DND-41 (cell line): ENCODE results near the gene LCOR.

Experiments used
- ATAC-seq: fragments of 200-7000 bp; cut with Tn5 transposase; 3 replicates; pipeline ENCODE4 v1.9.1; 2021; ENCODE audit warnings: low read depth; ENCODE audit not compliant: insufficient read depth
- DNase-seq: peaks from one replicate; pipeline ENCODE4 v3.0.0-alpha.2; 2020
- H2AFZ ChIP-seq: 2 replicates; pipeline ENCODE4 v1.6.0; 2012; ENCODE audit warnings: low read depth, low read length
- H3K27ac ChIP-seq: 2 replicates; pipeline ENCODE4 v1.5.1; 2012; ENCODE audit warnings: low read length, inconsistent platforms
- H3K27me3 ChIP-seq: fragments of 200-600 bp; sonication (generic); 2 replicates; pipeline ENCODE4 v1.6.0; 2012; ENCODE audit warnings: low read length, mild to moderate bottlenecking, inconsistent platforms; ENCODE audit not compliant: insufficient read depth, poor library complexity
- H3K36me3 ChIP-seq: 2 replicates; pipeline ENCODE4 v1.5.1; 2012; ENCODE audit warnings: low read length, inconsistent platforms; ENCODE audit not compliant: insufficient read depth
- H3K4me1 ChIP-seq: 2 replicates; pipeline ENCODE4 v1.5.1; 2012; ENCODE audit warnings: mild to moderate bottlenecking, low read length; ENCODE audit not compliant: insufficient read depth
- H3K4me2 ChIP-seq: 2 replicates; pipeline ENCODE4 v1.6.0; 2012; ENCODE audit warnings: mild to moderate bottlenecking, moderate library complexity, low read length, inconsistent platforms; ENCODE audit not compliant: insufficient read depth
- H3K4me3 ChIP-seq, 2 experiments: fragments of 200-600 bp in 1 of 2; shearing (Covaris generic) in 1 of 2; 2 replicates each; pipeline ENCODE4 v1.5.1; 2012 to 2016; ENCODE audit warnings: inconsistent platforms in 2 of 2, low read length in 2 of 2, mild to moderate bottlenecking in 2 of 2, low read depth in 1 of 2, moderate library complexity in 1 of 2
- H3K79me2 ChIP-seq: 2 replicates; pipeline ENCODE4 v1.6.0; 2012; ENCODE audit warnings: low read length, inconsistent platforms; ENCODE audit not compliant: insufficient read depth
- H3K9ac ChIP-seq: 2 replicates; pipeline ENCODE4 v1.6.0; 2012; ENCODE audit warnings: low read depth, mild to moderate bottlenecking, inconsistent platforms, low read length, moderate library complexity
- H3K9me3 ChIP-seq: 2 replicates; pipeline ENCODE4 v1.5.1; 2012; ENCODE audit warnings: low read length, moderate library complexity, mild to moderate bottlenecking, inconsistent platforms; ENCODE audit not compliant: insufficient read depth, severe bottlenecking
- H4K20me1 ChIP-seq: 2 replicates; pipeline ENCODE4 v1.6.0; 2012; ENCODE audit warnings: low read length; ENCODE audit not compliant: insufficient read depth
- EZH2 ChIP-seq: IDR thresholded peaks from 3 replicates; pipeline ENCODE4 v1.6.1; 2012; ENCODE audit warnings: borderline replicate concordance, low read depth, mild to moderate bottlenecking, moderate library complexity, low read length, inconsistent platforms; ENCODE audit not compliant: severe bottlenecking
- TF ChIP-seq, protein P1 (sequence below): IDR thresholded peaks from 2 replicates; pipeline ENCODE4 v1.5.1; 2012; ENCODE audit warnings: borderline replicate concordance, low read length, moderate library complexity, mild to moderate bottlenecking; ENCODE audit not compliant: poor library complexity, severe bottlenecking; ENCODE audit errors: extremely low read depth

The LCOR gene

DNA sequence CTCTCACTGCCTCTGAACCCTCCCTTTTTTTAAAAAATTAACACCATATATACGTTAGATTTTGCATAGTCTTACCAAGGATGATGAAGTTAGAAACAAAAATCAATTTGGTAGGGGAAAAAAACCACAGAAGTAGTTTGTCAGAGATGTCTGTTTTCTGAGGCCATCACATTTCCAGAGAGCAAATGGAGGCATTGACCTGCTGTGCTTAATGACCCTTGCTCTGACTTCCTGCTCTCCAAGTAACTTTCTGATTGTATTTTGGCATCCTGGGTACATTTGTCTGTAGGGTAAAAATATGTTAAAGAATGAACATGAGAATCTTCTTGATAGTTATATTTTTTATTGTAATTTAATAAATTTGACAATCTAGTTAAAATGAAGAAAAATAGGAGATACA, 140.2 kb downstream of the LCOR start:
- no peaks in the 10 kb centered on the region for H3K79me2 ChIP-seq
- no peak overlapping the region for H2AFZ ChIP-seq
- no peak for ATAC-seq
- H3K4me2 ChIP-seq, result no peak overlapping the region
- no peak overlapping the region for H3K9ac ChIP-seq
- H3K36me3 ChIP-seq, result peaks cover 3% of the 10 kb centered on the region; the same call in 1 of the 2 replicates
- H3K9me3 ChIP-seq, result no peaks in the 10 kb centered on the region
- TF ChIP-seq, protein P1, sequence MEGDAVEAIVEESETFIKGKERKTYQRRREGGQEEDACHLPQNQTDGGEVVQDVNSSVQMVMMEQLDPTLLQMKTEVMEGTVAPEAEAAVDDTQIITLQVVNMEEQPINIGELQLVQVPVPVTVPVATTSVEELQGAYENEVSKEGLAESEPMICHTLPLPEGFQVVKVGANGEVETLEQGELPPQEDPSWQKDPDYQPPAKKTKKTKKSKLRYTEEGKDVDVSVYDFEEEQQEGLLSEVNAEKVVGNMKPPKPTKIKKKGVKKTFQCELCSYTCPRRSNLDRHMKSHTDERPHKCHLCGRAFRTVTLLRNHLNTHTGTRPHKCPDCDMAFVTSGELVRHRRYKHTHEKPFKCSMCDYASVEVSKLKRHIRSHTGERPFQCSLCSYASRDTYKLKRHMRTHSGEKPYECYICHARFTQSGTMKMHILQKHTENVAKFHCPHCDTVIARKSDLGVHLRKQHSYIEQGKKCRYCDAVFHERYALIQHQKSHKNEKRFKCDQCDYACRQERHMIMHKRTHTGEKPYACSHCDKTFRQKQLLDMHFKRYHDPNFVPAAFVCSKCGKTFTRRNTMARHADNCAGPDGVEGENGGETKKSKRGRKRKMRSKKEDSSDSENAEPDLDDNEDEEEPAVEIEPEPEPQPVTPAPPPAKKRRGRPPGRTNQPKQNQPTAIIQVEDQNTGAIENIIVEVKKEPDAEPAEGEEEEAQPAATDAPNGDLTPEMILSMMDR, result no peak
- TF ChIP-seq EZH2, result no peak
- H4K20me1 ChIP-seq, result no peaks in the 10 kb centered on the region
- H3K4me1 ChIP-seq, result no peaks in the 10 kb centered on the region
- H3K27me3 ChIP-seq, result no peaks in the 10 kb centered on the region
- no peak overlapping the region for H3K27ac ChIP-seq
- H3K4me3 ChIP-seq, result no peak overlapping the region
- no peak for DNase-seq

DNA sequence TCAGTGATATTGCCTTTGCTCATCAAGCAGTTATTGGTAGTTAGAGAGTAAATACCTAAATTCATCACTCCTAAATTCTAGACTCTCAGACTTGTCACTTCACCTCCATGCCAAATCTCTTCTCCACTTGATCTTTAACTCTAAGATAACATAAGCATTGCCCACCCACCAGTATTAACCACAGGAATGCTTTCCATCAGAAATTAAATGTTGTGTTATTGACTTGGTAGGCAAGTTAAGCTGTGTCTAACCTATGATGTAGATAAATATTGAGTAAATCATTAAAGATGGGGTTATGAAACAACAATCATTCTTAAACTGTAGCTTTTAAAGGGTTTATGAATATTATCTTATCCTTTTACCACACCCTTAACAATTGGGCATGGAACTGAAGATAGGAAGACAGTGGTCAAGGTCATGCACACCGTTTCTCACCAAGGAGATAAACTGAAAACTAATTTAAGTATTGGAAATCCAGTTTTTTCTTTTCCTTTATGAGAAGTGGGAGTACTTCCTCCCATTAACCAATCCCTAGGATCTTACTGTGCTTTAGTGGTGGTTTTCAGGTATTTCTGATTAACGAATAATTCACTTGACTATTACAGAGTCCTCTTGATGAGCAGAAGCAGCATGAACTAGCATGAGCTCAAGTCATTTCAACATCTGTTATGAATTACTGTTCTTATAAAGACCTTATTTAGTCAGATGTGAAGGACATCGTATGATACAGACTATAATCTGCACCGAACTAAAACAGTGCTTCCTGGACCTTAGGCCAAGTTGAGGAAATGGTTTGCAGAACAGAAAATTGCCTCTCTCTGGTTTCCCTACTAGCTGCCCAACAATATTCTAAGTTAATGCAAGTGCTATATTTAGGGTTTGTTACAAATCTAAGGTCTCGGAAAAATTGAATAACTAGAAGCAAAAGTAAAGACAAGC, 142.0 kb downstream of the LCOR start:
- no peak overlapping the region for H3K9ac ChIP-seq
- no peak overlapping the region for H2AFZ ChIP-seq
- no peak overlapping the region for H3K27ac ChIP-seq
- H3K4me3 ChIP-seq, result no peak overlapping the region
- DNase-seq, result no peak
- no peaks in the 10 kb centered on the region for H3K4me1 ChIP-seq
- TF ChIP-seq, protein P1, result no peak
- TF ChIP-seq EZH2, result no peak
- no peaks in the 10 kb centered on the region for H3K9me3 ChIP-seq
- H3K36me3 ChIP-seq, result peaks cover 3% of the 10 kb centered on the region; the same call in 1 of the 2 replicates
- no peaks in the 10 kb centered on the region for H4K20me1 ChIP-seq
- no peak overlapping the region for H3K4me2 ChIP-seq
- ATAC-seq, result no peak
- H3K79me2 ChIP-seq, result no peaks in the 10 kb centered on the region
- no peaks in the 10 kb centered on the region for H3K27me3 ChIP-seq

DNA sequence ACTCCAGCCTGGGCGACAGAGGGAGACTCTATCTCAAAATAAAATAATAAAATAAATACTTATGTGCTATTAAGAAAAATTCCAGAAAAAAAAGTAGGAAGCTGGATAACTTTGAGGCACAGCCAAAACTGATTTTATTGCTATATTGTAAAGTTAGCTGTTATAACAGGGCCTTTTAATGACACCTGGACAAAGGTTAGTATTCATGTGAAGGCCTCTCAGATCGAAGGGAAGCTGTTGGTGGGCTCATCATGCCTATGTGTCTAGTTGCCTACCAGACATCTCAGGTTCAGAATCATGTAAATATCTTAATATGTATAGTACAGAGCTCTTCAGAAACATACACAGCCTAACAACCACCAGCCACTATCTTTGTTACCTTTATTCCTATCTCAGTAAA, 143.0 kb downstream of the LCOR start:
- Histone ChIP-seq H4K20me1 (no peaks in the 10 kb centered on the region), H3K27ac (no peak overlapping the region), H3K4me2 (no peak overlapping the region), H3K27me3 (no peaks in the 10 kb centered on the region), H3K9me3 (no peaks in the 10 kb centered on the region), H3K4me1 (no peaks in the 10 kb centered on the region), H2AFZ (no peak overlapping the region), H3K4me3 (no peak overlapping the region), H3K79me2 (no peaks in the 10 kb centered on the region), H3K36me3 (peaks cover 3% of the 10 kb centered on the region; the same call in 1 of the 2 replicates), H3K9ac (no peak overlapping the region)
- ATAC-seq, result no peak
- TF ChIP-seq, protein P1, result no peak
- TF ChIP-seq EZH2, result no peak
- DNase-seq, result no peak
